Measurements from ENCODE around the gene AGPAT4.

GRCh38 chr6:161239001-161239400, 34.9 kb downstream of the AGPAT4 start:
- TF ChIP-seq GATA3 (IDR thresholded peaks at IDR 0.05; ENCODE audit: low read depth, low read length) (no peak), GATA2 (IDR thresholded peaks at IDR 0.05; ENCODE audit: low read depth, low read length) (no peak)
